Esophagus muscularis mucosa (tissue), 4 donors: ENCODE data around the gene WFIKKN1.

Experiments used
- CTCF ChIP-seq, 3 experiments: fragments of 200-600 bp in 2 of 3; fragments of 450-650 bp in 1 of 3; sonication (generic) in 2 of 3; IDR thresholded peaks; one replicate each; pipeline ENCODE4 v1.5.1; 2017 to 2019; ENCODE audit warnings: antibody characterized with exemption in 3 of 3, mild to moderate bottlenecking in 2 of 3, moderate library complexity in 1 of 3
- EP300 ChIP-seq: sonication (generic); formaldehyde crosslinking; IDR thresholded peaks from one replicate; pipeline ENCODE4 v1.6.1; 2017; ENCODE audit warnings: antibody characterized with exemption
- POLR2AphosphoS5 ChIP-seq, 2 donors: sonication (generic); formaldehyde crosslinking; IDR thresholded peaks; one replicate each; pipeline ENCODE4 v1.6.1; 2017; ENCODE audit warnings: antibody characterized with exemption in 2 of 2

- TF ChIP-seq EP300 (no peak), CTCF (IDR thresholded peaks at IDR 0.05) (no peak), POLR2AphosphoS5 (IDR thresholded peaks at IDR 0.05) (peak in 1 of 2 donors; percentile 14)
These were observed 38.1 kb upstream of the WFIKKN1 start for GRCh38 chr16:592518-593306.
